Activated CD4-positive, alpha-beta T cell treated with anti-CD3 and anti-CD28 coated beads, Interleukin-2, Interleukin-6, amounts not matched to agents 100 ng/mL and 50 ng/mL, durations not matched to agents 16 hours and 8 hours (primary cell): ENCODE data around the gene NFIC.
"Not testable (repeated sequence)": the region's sequence is repeated elsewhere in the genome, so short reads cannot be mapped to it uniquely, and the experiment has no call there.

ENCODE experiments used
- DNase-seq: peaks from one replicate; pipeline ENCODE4 v3.0.0-alpha.2; 2020

Gene NFIC

DNA sequence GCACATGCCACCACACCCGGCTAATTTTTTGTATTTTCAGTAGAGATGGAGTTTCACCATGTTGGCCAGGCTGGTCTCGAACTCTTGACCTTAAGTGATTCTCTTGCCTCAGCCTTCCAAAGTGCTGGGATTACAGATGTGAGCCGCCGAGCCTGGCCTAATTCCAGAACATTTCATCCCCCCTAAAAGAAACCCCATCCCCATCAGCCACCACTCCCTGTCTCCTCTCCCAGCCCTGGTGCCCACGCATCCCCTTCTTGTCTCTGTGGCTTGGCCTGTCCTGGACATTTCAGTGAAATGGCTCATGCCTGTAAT is 63.9 kb downstream of the NFIC start:
- DNase-seq = not testable (repeated sequence)

DNA sequence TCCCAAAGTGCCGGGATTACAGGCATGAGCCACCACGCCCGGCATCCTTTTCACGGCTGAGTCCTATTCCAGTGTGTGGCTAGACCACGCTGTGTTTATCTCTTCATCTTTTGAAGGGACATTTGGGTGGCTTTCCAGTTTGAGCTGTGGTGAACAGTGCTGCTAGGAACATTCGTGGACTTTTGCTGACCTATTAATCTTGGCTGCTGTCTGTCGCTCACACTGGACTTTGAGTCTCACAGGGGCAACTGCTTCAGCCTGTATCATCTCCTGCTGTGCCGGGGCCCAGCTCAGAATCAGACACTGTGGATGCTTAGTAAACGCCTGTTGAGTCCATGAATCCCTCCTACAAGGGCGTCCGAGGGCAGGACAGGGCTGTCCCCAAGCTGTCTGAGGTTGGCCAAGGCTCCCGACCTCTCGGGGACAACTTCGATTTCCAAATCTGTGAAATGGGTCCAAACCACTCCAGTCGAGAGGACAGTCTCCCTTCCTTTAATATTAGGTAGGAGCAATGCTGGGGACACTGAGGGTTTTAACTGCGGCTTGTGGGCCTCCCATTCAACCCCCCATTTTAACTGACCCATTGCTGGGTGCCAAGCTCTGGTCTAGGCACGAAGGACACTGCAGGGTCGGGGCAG is 65.5 kb downstream of the NFIC start:
- no peak for DNase-seq

DNA sequence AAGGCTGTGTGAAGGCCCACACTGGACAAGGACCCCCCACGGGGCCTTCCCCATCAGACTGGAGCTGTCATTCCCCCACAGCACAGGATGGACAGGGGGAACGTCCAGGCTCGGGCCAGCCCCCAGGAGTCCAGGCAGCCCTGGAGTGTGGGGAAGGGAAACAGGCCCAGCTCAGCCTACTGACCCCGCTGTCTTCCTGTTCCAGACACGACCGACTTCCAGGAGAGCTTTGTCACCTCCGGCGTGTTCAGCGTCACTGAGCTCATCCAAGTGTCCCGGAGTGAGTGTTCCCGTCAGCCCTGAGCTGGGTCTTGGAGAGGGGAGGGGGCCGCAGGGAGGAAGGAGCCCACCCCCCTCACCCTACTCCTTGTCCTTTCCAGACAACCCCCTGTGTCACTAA is 66.9 kb downstream of the NFIC start:
- DNase-seq = no peak

DNA sequence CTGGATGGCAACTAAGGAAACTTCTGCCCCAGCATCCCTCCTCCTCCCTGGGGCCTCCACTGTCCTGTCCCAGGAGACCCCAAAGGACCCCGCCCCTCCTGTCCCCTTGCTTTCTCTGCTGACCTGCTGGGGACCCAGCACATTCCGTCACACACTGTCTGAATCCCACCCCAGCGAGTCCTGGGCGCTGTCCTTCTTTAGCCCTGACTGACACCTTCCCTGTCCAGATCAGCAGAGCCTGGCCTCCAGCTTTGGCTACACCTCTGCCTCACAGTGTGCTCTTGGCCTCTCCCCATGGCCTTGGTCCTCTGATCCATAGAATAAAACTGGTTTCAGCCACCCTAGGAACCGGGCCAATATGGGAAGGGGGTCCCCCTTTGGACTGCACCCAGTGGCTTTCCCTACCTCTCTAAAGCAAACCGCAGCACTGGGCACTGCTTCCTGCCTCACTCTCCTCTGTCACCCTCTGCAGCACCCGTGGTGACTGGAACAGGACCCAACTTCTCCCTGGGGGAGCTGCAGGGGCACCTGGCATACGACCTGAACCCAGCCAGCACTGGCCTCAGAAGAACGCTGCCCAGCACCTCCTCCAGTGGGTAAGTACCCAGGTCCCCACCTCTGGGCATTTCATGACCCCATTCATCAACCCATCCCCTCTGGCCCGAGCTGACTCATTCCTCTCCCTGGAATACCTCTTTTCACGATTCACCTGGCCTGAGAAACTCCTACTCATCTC is 67.6 kb downstream of the NFIC start:
- DNase-seq = no peak

DNA sequence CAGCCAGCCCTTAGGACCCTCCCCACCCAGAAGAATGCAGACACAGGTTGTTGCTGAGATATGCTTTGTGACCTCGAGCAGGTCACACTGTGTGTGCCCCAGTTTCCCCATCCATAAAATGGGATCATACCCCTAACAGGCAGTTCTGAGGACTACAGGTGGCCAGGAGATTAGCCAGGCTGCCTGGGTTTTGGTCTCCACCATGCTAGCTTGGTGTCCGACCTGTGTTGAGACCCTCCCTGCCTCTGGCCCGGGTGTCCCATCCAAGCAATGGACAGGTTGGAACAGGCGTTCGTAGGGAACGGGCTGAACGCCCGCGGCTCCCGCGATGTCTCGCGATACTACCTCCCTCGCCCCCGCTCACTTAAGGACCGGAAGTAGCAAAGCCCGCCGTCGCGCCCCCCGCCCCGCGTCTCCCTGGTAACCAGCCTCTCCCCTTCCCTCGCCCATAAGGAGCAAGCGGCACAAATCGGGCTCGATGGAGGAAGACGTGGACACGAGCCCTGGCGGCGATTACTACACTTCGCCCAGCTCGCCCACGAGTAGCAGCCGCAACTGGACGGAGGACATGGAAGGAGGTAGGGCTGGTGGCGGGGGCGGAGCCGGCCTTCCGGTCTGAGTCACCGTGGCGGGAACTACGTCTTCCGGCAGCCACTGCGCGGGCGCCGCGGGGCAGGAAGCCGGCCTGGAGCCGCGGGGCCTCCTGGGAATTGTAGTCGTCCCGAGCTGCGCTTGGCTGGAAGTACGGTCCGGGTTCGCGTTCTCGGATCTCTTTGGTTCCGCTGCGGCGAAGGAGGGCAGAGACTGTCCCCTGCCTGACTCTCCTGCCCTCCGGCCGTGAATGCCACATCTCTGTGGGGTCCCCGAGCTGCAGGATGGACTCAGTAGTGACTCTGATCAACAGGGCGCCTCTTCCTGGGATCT is 68.5 kb downstream of the NFIC start:
- DNase-seq = peak; percentile 97

DNA sequence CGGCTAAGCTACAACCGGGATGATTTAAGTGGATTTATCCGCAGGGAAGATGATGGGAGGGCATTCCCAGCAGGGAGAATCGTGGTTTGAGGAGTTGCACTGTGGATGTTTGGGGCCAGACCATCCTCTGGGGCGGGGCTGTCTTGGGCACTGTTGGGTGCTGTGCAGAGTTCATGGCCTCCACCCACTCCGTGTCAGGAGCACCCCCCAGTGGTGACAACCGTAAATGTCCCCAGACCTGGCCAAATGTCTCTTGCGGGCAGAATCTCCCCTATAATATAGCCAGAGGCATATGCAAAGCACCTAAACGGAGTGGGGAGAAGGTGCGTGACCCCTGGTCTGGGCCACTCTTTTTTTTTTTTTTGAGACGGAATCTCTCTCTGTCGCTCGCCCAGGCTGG is 73.7 kb downstream of the NFIC start:
- peak; percentile 71 for DNase-seq

DNA sequence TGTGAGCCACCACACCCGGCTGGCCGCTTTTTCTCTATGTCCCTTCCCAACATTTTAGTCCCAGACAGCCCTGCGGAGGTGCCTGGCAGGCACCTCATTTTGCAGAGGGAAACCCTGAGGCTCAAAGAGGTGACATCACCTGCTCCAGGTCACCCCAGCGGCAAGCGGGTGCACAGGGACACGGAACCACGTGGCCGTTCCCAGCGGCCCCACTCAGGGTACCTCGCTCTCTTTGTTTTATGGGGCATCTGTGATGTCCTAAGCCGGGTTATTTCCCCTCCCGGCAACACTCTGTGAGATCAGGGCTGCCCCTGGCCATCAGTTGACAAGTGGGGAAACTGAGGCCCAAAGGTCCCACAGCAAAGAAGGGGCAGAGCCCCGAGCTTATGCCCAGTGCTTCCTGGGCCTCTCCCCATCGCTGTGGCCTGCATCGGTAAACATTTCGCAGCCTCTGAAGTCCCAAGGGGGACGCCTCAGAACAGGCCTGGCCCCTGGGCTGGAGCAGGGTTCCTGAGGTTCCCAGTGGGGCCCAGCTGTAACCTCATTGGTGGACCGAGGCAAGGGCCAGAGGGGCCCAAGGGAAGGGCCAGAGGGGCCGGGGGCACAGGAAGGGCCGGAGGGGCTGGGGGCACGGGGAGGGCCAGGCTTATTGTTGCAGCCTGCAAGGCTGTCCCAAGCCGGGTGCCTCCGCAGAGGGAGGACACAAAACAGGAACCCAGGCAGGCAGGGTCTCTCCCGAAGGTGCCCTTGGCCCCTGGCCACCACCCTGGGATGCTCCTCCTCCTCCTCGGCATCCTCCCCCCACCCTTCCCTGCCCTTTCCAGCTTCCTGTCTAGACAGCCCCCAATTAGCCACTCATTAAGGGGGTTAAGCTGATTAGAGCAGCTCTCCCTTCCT is 75.0 kb downstream of the NFIC start:
- no peak for DNase-seq

DNA sequence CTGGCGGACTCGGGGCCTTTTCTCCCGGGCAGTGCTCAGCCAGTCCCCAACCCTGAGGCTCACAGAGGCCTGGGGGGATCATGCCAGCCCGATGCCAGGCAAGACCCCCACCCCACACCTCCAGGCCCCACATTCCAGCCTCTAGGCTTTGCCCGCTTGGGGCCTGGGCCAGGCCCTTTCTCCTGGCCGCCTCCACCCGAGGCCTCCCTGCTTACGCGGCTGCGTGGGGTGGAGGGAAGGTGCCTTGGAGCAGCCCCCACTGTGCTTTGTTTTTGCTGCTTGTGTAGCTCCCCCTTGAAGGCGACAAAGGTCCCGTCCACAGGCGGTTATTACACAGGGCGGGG is 75.6 kb downstream of the NFIC start:
- no peak for DNase-seq

DNA sequence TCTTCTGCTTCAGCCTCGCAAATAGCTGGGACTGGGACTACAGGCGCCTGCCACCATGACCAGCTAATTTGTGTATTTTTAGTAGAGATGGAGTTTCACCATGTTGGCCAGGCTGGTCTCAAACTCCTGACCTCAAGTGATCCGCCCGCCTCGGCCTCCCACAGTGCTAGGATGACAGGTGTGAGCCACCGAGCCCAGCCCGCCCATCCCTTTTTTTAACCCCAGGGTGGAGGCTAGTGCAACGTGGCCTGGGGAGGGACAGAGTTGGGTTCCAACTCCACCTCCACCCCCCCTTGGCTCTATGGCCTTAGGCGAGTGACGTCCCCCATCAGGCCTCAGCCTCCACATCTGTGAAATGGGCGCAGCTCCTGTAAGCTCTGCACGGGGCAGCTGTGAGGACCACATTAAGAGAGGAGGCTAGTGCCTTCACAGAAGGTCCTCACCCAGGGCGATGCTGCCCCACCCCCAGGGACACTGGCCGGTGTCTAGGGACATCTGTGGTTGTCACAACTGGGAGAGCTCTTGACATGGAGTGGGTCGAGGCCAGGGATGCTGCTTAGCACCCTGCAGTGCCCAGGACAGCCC is 76.2 kb downstream of the NFIC start:
- no peak for DNase-seq

DNA sequence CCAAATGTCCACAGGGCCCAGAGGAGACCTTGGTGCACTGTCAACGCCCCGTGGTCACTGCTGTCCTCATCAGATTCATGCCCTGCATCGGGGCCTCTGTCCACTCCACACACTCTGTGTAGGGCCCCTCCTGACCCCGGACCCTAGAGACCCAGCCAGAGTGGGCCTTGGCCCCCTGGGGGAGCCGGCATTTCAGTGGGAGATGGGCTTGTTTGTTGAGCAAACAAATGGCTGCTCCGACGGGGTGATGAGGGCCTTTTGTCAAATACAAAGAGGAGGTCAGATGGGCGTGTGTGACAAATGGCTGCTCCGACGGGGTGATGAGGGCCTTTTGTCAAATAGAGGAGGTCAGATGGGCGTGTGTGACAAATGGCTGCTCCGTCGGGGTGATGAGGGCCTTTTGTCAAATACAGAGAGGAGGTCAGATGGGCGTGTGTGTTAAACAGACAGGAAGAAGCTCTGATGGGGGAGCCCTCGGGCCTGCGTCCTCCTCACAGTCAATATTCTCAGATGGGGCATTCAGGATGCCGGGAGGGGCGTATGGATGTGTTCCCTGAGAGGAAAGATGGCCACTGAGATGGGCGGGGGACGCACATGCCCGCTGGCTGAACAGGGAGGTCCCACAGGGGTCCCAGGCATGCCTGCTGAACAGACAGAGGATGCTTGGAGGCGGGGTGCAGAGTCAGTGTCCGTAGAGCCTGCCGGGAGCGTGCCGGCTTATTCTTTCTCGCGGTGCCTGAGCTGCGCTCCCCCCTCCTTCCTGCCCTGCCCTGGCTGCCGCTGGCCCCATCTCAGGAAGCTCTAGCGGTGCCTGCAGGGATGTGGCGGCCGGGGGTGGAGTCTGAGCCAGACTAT is 77.7 kb downstream of the NFIC start:
- no peak for DNase-seq

DNA sequence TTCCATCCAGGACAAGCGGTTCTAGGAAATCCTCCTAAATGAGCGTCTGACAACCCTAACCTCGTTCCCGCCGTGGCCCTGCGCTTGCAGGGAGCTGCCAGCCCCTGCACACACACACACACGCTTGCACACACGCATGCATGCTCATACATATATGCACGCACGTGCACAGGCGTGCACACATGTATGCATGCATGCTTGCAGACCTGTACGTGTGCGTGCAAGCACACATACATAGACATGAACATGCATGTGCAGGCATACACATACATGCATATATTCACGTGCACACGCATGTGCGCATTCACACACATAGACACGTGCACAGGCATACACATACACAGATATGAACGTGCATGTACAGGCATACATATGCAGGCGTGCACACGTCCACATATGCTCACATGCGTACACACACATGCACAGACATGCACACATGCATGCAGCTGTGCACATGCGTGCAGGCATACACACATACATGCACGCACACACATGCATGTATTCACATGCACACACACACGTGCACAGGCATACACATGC is 78.4 kb downstream of the NFIC start:
- no peak for DNase-seq

DNA sequence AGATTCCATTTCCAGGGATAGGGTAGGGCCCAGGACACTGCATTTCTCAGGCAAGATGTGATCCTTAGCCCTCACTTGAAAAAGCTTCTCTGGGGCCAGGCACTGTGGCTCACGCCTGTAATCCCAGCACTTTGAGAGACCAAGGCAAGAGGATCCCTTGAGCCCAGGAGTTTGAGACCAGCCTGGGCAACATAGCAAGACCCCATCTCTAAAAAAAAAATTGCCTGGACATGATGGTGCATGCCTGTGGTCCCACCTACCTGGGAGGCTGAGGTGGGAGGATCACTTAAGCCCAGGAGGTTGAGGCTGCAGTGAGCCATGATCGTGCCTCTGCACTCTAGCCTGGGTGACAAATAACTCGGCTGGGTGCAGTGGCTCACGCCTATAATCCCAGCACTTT is 80.3 kb downstream of the NFIC start:
- not testable (repeated sequence) for DNase-seq

DNA sequence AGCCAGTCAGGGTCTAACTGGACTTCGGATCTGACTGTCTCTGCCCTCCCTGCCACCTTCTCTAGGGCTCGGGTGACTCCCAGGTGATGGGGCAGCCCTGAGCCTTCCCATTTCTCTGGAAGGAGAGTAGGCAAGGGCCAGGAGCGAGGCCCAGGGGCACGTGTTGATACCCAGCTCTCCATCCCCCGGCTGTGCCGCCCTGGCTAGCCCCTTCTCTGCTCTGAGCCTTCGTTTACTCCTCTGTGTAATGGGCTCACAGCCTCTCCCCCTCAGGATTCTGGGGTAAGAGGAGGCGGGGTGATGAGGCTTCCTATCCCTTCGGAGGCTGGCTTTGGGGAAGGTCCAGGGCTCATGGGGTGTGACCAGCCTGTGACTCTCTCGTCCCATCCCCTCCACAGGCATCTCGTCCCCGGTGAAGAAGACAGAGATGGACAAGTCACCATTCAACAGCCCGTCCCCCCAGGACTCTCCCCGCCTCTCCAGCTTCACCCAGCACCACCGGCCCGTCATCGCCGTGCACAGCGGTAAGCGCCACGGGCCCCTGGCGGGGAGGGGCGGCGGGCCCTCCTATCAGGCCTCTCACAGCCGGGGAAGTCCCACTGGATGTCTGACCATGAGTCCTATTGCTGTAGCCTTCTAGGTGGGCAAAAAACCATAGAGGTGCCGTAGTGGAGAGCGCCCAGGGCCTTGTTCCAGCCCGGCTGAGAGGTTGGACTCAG is 82.4 kb downstream of the NFIC start:
- no peak for DNase-seq

DNA sequence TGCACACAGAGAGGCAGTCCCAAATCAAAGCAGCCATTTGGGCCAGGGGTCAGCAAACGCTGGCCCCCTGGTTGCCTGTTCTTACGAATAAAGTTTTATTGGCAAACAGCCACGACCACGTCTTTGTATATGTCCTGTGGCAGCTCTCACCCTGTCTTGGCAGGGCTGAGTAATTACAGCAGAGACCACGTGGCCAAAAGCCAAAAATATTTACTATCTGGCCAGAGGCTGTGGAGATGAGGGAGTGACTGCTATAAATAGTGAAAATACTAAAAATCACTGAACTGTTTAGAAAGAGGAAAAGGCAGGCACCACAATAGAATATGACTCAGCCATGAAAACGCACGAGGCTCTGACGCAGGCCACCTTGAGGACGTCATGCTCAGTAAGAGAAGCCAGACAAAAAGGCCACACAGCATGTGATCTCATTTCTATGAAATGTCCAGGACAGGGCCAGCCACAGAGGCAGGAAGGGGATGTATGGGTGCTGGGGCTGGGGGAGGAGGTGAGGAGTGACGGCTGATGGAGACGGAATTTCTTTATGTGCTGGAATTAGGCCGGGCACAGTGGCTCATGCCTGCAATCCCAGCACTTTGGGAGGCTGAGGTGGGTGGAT is 84.5 kb downstream of the NFIC start:
- peak; percentile 25 for DNase-seq

DNA sequence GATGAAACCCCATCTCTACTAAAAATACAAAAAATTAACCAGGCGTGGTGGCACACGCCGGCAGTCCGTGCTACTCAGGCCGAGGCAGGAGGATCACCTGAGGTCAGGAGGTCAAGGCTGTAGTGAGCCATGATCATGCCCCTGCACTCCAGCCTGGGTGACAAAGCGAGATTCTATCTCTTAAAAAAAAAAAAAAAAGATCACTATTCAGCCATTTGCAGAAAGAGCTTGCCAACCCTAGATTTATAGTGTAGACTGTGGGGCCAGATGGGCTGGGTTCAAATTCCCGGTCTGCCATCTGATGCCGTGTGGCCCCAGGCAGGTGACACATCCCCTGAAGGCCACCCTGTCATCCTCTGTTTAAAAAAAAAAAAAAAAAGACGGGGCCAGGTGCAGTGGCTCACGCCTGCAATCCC is 85.1 kb downstream of the NFIC start:
- DNase-seq = no peak

DNA sequence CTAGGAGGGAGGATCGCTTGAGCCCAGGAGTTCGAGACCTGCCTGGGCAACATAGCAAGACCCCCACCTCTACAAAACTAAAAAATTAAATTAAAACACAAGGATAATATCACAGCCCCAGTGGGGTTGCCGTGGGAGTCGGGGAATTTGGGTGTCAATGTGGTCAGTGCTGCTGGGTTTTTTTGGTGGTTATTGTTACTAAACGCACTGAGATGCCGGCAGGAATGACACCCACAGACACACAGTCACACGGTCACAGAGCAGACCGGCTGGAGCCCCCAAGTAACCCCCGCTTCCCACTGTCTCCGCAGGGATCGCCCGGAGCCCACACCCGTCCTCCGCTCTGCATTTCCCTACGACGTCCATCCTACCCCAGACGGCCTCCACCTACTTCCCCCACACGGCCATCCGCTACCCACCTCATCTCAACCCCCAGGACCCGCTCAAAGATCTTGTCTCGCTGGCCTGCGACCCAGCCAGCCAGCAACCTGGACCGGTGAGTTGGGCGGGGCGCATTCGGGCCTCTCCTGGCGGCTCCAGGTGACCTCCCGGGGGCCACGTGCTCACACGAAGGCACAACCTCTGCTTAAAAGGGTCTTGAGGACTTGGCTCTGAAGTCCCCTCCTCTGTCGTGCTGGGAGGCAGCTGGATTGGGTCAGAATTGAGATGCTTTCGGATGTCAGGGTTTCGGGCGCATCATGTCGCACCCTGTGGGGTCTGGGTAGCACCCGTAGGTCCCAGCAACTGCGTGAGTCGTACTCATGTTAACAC is 86.0 kb downstream of the NFIC start:
- no peak for DNase-seq

DNA sequence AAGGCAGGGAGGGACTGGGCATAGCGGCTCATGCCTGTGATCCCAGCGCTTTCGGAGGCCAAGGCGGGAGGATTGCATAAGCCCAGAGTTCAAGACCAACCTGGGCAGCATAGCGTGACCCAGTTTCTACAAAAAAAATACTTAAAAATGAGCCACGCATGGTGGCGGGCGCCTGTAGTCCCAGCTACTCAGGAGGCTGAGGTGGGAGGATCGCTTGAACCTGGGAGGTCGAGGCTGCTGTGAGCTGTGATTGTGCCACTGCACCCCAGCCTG is 86.5 kb downstream of the NFIC start:
- not testable (repeated sequence) for DNase-seq

DNA sequence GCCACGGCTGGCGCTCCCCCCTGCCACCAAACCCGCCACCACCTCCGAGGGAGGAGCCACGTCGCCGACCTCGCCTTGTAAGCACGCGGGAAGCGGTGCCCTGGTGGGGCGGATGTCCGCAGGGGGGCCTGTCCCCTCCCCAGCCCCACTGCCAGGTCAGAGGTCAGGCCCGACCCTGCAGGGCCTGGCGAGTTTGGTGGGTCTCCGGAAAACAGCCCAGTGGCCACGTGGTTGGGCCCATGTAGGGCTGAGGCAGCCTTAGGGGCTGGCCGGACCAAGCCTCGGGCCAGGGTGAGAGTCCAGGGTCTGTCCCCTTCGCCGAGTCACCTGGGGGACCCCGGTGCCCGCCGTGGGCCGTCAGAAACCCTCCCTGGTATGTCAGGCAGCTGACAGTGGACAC is 87.5 kb downstream of the NFIC start:
- no peak for DNase-seq

DNA sequence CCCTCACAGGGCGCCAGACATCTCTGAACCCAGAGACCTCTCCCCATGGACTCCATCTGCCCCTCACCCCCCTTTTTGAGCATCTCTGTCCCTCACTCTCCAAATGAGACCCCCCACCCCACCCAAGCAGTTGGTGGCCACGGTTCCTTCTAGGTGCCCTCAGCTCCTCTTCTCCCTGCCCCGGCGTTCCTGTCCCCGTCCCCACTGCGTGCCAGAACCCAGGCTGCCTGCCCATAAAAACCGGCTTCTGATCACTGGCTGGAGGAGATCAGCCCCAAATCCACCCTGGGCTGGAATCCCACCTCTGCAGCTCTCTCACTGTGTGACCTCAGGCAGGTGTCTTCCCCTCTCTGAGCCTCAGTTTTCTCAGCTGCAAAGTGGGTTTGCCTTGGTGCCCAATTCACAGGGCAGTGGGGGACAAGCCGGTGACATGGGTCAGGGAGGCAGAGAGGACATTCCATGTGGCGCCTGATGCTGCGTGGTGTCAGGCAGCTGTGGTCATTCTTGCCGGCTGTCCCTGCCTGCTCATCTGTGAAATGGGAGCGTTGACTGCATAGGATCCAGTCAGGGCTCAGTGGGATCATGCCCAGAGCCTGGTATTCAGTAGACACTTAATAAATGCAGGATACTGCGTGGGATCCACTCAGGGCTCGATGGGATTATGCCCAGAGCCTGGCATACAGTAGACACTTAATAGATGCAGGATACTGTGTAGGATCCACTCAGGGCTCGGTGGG is 88.4 kb downstream of the NFIC start:
- no peak for DNase-seq
